Measurements from ENCODE around the gene TENM4. TPM values are rescaled to one million over a fixed set of nuclear protein-coding genes. Genes with fewer than 3 reads are reported as not detected.

TENM4 gene
- total RNA-seq, 1 experiment from 2014 or later: 25.0 TPM

- Mint-ChIP-seq H3K9me3 (no peaks in the 10 kb centered on the region), H3K4me3 (peak overlapping the region; percentile 69), H3K36me3 (peaks cover 3% of the 10 kb centered on the region; the same call in 1 of the 2 replicates), H3K4me1 (peaks cover 25% of the 10 kb centered on the region), H3K27ac (no peak overlapping the region), H3K27me3 (ENCODE audit: low read depth) (no peaks in the 10 kb centered on the region)
- CTCF ChIA-PET: interaction anchor here (1.2 to 2.2 kb wide), 3 partner anchors 31 to 39 kb away, joined by 3 to 10 read pairs (median 10); no protein-coding TSS in a partner anchor
- POLR2A ChIA-PET: no interaction called here
- peak; percentile 27; the same call in 1 of the 2 replicates for ATAC-seq
- TF ChIP-seq CDX4 (CRISPR knock-in tag; IDR thresholded peaks at IDR 0.05; ENCODE audit: borderline replicate concordance) (no peak), FOXP4 (CRISPR knock-in tag; IDR thresholded peaks at IDR 0.05) (peak; percentile 56; the same call in 1 of the 2 replicates)
- no peak for DNase-seq (ENCODE audit: low spot score)
These were observed 756.5 kb downstream of the TENM4 start for GRCh38 chr11:78684377-78684776.

GRCh38 chr11:78683774-78684173 is 757.1 kb downstream of the TENM4 start:
- Mint-ChIP-seq H3K27me3 (ENCODE audit: low read depth) (no peaks in the 10 kb centered on the region), H3K9me3 (no peaks in the 10 kb centered on the region), H3K27ac (peak overlapping the region; percentile 16; the same call in 1 of the 2 replicates), H3K36me3 (peaks cover 3% of the 10 kb centered on the region; the same call in 1 of the 2 replicates), H3K4me3 (peak overlapping the region; percentile 69), H3K4me1 (peaks cover 19% of the 10 kb centered on the region)
- POLR2A ChIA-PET: no interaction called here
- CTCF ChIA-PET: interaction anchor here (1.2 to 2.2 kb wide), 3 partner anchors 32 to 39 kb away, joined by 3 to 10 read pairs (median 10); no protein-coding TSS in a partner anchor
- DNase-seq (ENCODE audit: low spot score): no peak
- peak; percentile 65 for ATAC-seq
- TF ChIP-seq USF2 (CRISPR knock-in tag; IDR thresholded peaks at IDR 0.05): no peak
- TF ChIP-seq, protein P1, sequence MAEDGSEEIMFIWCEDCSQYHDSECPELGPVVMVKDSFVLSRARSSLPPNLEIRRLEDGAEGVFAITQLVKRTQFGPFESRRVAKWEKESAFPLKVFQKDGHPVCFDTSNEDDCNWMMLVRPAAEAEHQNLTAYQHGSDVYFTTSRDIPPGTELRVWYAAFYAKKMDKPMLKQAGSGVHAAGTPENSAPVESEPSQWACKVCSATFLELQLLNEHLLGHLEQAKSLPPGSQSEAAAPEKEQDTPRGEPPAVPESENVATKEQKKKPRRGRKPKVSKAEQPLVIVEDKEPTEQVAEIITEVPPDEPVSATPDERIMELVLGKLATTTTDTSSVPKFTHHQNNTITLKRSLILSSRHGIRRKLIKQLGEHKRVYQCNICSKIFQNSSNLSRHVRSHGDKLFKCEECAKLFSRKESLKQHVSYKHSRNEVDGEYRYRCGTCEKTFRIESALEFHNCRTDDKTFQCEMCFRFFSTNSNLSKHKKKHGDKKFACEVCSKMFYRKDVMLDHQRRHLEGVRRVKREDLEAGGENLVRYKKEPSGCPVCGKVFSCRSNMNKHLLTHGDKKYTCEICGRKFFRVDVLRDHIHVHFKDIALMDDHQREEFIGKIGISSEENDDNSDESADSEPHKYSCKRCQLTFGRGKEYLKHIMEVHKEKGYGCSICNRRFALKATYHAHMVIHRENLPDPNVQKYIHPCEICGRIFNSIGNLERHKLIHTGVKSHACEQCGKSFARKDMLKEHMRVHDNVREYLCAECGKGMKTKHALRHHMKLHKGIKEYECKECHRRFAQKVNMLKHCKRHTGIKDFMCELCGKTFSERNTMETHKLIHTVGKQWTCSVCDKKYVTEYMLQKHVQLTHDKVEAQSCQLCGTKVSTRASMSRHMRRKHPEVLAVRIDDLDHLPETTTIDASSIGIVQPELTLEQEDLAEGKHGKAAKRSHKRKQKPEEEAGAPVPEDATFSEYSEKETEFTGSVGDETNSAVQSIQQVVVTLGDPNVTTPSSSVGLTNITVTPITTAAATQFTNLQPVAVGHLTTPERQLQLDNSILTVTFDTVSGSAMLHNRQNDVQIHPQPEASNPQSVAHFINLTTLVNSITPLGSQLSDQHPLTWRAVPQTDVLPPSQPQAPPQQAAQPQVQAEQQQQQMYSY (CRISPR knock-in tag; IDR thresholded peaks at IDR 0.05): no peak
- TF ChIP-seq RELA (CRISPR knock-in tag; IDR thresholded peaks at IDR 0.05; ENCODE audit: borderline replicate concordance): no peak
- TF ChIP-seq ZNF317 (CRISPR knock-in tag; IDR thresholded peaks at IDR 0.05; ENCODE audit: borderline replicate concordance, low read depth): no peak

DNA sequence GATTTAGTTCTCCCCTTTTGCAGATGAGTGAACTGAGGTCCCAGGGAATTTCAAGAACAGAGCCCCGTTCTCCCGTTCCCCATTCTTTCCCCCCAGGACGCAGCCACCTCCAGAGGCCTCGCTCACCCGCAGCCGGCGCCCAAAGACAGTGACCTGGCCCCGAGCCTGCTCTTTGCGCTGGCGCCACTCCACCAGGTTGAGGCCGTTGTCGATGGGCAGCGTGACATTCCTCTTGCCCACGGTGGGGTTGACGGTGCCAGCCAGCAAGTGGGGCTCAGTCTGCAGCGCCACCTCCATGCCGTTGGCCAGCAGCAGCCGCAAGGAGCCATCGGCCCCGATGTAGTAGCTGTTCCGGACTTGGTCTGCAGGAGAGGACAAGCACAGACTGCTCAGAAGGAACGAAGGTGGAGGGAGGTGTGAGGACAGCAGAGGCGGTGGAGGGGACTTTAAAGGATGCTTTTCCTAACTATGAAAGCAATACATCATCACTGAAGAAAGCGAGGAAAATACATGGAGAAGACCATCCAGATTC is 764.7 kb downstream of the TENM4 start:
- no peak for DNase-seq (ENCODE audit: low spot score)
- Mint-ChIP-seq H3K4me3 (no peak overlapping the region), H3K36me3 (no peaks in the 10 kb centered on the region; the same call in 1 of the 2 replicates), H3K9me3 (no peaks in the 10 kb centered on the region), H3K4me1 (peaks cover 2% of the 10 kb centered on the region; the same call in 1 of the 2 replicates), H3K27me3 (ENCODE audit: low read depth) (no peaks in the 10 kb centered on the region), H3K27ac (no peak overlapping the region)
- ATAC-seq: peak; percentile 74
- ChIA-PET POLR2A (no interaction called here), CTCF (interaction anchor here (0.5 to 4.6 kb wide), 4 partner anchors 14 to 285 kb away, joined by 3 to 30 read pairs (median 14); no protein-coding TSS in a partner anchor)
- no peak for TF ChIP-seq CBFB (CRISPR knock-in tag; IDR thresholded peaks at IDR 0.05; ENCODE audit: low read depth)
- TF ChIP-seq, protein P2, sequence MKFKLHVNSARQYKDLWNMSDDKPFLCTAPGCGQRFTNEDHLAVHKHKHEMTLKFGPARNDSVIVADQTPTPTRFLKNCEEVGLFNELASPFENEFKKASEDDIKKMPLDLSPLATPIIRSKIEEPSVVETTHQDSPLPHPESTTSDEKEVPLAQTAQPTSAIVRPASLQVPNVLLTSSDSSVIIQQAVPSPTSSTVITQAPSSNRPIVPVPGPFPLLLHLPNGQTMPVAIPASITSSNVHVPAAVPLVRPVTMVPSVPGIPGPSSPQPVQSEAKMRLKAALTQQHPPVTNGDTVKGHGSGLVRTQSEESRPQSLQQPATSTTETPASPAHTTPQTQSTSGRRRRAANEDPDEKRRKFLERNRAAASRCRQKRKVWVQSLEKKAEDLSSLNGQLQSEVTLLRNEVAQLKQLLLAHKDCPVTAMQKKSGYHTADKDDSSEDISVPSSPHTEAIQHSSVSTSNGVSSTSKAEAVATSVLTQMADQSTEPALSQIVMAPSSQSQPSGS (CRISPR knock-in tag; IDR thresholded peaks at IDR 0.05; ENCODE audit: borderline replicate concordance, low read depth): no peak
- no peak for TF ChIP-seq FOXK1 (CRISPR knock-in tag; IDR thresholded peaks at IDR 0.05)
- no peak for TF ChIP-seq E2F5 (CRISPR knock-in tag; IDR thresholded peaks at IDR 0.05)

Measured in WTC11 (cell line).